GM19099 (cell line): ENCODE measurements around the gene MAPKAP1.

ENCODE experiments used
- POLR2A ChIP-seq: IDR thresholded peaks from 3 replicates; pipeline ENCODE4 v1.6.1; 2011; ENCODE audit warnings: low read depth; ENCODE audit not compliant: insufficient read length; ENCODE audit errors: extremely low read depth

The MAPKAP1 gene

GRCh38 chr9:125744616-125745015, 37.6 kb upstream of the MAPKAP1 start:
- TF ChIP-seq POLR2A: no peak

- TF ChIP-seq POLR2A: no peak
Measured at GRCh38 chr9:125743682-125744428, 36.8 kb upstream of the MAPKAP1 start.

GRCh38 chr9:125742657-125743056, 35.6 kb upstream of the MAPKAP1 start:
- no peak for TF ChIP-seq POLR2A

GRCh38 chr9:125739436-125739835, 32.4 kb upstream of the MAPKAP1 start:
- TF ChIP-seq POLR2A: no peak

- no peak for TF ChIP-seq POLR2A
Measured at GRCh38 chr9:125732562-125732961, 25.6 kb upstream of the MAPKAP1 start.

- no peak for TF ChIP-seq POLR2A
Measured at GRCh38 chr9:125730168-125730567, 23.2 kb upstream of the MAPKAP1 start.

GRCh38 chr9:125726456-125727132, 19.6 kb upstream of the MAPKAP1 start:
- no peak for TF ChIP-seq POLR2A

- no peak for TF ChIP-seq POLR2A
Measured at GRCh38 chr9:125707472-125707804, 430 bp upstream of the MAPKAP1 start.

- TF ChIP-seq POLR2A: no peak
Measured at GRCh38 chr9:125705893-125706292, 1.1 kb downstream of the MAPKAP1 start.

- no peak for TF ChIP-seq POLR2A
Measured at GRCh38 chr9:125703662-125704061, 3.3 kb downstream of the MAPKAP1 start.

GRCh38 chr9:125701351-125701750, 5.7 kb downstream of the MAPKAP1 start:
- no peak for TF ChIP-seq POLR2A

GRCh38 chr9:125700791-125701190, 6.2 kb downstream of the MAPKAP1 start:
- no peak for TF ChIP-seq POLR2A

GRCh38 chr9:125699870-125700269, 7.1 kb downstream of the MAPKAP1 start:
- no peak for TF ChIP-seq POLR2A

- TF ChIP-seq POLR2A: no peak
Measured at GRCh38 chr9:125696106-125696647, 10.8 kb downstream of the MAPKAP1 start.

- TF ChIP-seq POLR2A: no peak
Measured at GRCh38 chr9:125694478-125694877, 12.5 kb downstream of the MAPKAP1 start.

GRCh38 chr9:125691869-125692268, 15.1 kb downstream of the MAPKAP1 start:
- TF ChIP-seq POLR2A: no peak

GRCh38 chr9:125690679-125691078, 16.3 kb downstream of the MAPKAP1 start:
- no peak for TF ChIP-seq POLR2A

- no peak for TF ChIP-seq POLR2A
Measured at GRCh38 chr9:125687163-125687863, 19.7 kb downstream of the MAPKAP1 start.
